GM21717 (cell line): ENCODE measurements around the gene EXD3.

Experiments
- ATAC-seq: cut with Tn5 transposase; IDR thresholded peaks from one replicate; pipeline ENCODE4 v1.9.1; 2021; ENCODE audit warnings: mild to moderate bottlenecking, moderate library complexity; ENCODE audit not compliant: unreplicated experiment

The EXD3 gene

GRCh38 chr9:137297966-137298365 lies 125.0 kb downstream of the EXD3 start:
- ATAC-seq, result no peak

GRCh38 chr9:137296670-137297664 lies 126.0 kb downstream of the EXD3 start:
- no peak for ATAC-seq

- no peak for ATAC-seq
These were observed 126.9 kb downstream of the EXD3 start for GRCh38 chr9:137295849-137296669.

- ATAC-seq, result no peak
These were observed 127.6 kb downstream of the EXD3 start for GRCh38 chr9:137295238-137295811.

GRCh38 chr9:137294681-137295237 lies 128.2 kb downstream of the EXD3 start:
- ATAC-seq, result no peak

GRCh38 chr9:137294091-137294680 lies 128.8 kb downstream of the EXD3 start:
- ATAC-seq, result no peak

GRCh38 chr9:137293482-137294090 lies 129.4 kb downstream of the EXD3 start:
- no peak for ATAC-seq

GRCh38 chr9:137293094-137293481 lies 129.9 kb downstream of the EXD3 start:
- ATAC-seq, result no peak

- ATAC-seq, result no peak
These were observed 136.0 kb downstream of the EXD3 start for GRCh38 chr9:137286975-137287383.

GRCh38 chr9:137281345-137282116 lies 141.4 kb downstream of the EXD3 start:
- ATAC-seq, result no peak

- ATAC-seq, result no peak
These were observed 142.3 kb downstream of the EXD3 start for GRCh38 chr9:137280474-137281344.

GRCh38 chr9:137279741-137280473 lies 143.1 kb downstream of the EXD3 start:
- no peak for ATAC-seq

GRCh38 chr9:137278721-137279711 lies 143.9 kb downstream of the EXD3 start:
- ATAC-seq, result no peak

GRCh38 chr9:137278061-137278701 lies 144.8 kb downstream of the EXD3 start:
- ATAC-seq, result no peak

- ATAC-seq, result no peak
These were observed 145.5 kb downstream of the EXD3 start, which contains the start of gene TOR4A for GRCh38 chr9:137277329-137278041. Gene TOR4A, plus strand, starts transcription at chr9:137277726. Its CDS starts 964 bp downstream, at chr9:137278690.
